Measurements from ENCODE around the gene RFTN1.
A peak's percentile ranks its signal among the peaks of the same experiment; 100 is the strongest.

Gene RFTN1

DNA sequence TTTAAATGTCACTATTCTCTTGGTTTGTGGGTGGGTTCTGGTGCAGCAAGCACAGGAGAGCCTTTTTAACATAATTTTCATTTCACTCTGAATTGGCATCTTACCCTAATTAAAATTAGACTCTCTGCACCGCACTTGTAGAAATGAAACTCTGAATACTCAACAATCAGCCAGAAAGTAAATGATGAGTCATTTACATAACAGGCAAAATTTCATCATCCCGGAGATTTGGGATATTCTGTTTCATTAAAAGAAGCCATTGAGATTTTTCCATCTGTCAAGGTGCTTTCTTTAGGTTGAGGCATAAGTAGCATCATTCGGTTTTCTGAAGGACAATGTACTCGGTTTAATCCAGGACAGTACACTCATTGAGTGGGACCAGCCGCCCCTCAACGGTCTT lies 111.0 kb downstream of the RFTN1 start:
- DNase-seq (ENCODE audit: low read depth): peak; percentile 65
- TF ChIP-seq, protein P1, sequence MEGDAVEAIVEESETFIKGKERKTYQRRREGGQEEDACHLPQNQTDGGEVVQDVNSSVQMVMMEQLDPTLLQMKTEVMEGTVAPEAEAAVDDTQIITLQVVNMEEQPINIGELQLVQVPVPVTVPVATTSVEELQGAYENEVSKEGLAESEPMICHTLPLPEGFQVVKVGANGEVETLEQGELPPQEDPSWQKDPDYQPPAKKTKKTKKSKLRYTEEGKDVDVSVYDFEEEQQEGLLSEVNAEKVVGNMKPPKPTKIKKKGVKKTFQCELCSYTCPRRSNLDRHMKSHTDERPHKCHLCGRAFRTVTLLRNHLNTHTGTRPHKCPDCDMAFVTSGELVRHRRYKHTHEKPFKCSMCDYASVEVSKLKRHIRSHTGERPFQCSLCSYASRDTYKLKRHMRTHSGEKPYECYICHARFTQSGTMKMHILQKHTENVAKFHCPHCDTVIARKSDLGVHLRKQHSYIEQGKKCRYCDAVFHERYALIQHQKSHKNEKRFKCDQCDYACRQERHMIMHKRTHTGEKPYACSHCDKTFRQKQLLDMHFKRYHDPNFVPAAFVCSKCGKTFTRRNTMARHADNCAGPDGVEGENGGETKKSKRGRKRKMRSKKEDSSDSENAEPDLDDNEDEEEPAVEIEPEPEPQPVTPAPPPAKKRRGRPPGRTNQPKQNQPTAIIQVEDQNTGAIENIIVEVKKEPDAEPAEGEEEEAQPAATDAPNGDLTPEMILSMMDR (IDR thresholded peaks at IDR 0.05; ENCODE audit: insufficient read depth, low read depth, low read length, missing control alignments): no peak
- no peak overlapping the region for H3K4me3 ChIP-seq (ENCODE audit: low read length)

DNA sequence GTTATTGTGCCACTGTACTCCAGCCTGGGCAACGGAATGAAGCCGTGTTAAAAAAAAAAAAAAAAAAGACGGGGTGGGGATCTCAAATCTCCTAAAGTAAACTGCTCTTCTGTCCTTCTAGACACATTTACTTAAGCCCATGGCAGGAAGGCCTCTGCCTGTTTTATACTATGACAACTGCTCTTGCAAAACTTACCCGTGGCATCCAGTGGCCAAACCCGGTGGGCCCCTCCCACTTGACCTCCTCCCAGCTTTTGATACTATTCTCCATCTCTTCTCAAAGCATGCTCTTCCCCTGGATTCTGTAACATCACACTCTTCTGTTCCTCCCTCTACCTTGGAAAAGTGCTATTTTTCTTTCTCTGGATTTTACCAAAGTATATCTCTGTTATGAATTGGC lies 112.2 kb downstream of the RFTN1 start:
- TF ChIP-seq, protein P1 (IDR thresholded peaks at IDR 0.05; ENCODE audit: insufficient read depth, low read depth, low read length, missing control alignments): no peak
- DNase-seq (ENCODE audit: low read depth): no peak
- H3K4me3 ChIP-seq (ENCODE audit: low read length): no peak overlapping the region

DNA sequence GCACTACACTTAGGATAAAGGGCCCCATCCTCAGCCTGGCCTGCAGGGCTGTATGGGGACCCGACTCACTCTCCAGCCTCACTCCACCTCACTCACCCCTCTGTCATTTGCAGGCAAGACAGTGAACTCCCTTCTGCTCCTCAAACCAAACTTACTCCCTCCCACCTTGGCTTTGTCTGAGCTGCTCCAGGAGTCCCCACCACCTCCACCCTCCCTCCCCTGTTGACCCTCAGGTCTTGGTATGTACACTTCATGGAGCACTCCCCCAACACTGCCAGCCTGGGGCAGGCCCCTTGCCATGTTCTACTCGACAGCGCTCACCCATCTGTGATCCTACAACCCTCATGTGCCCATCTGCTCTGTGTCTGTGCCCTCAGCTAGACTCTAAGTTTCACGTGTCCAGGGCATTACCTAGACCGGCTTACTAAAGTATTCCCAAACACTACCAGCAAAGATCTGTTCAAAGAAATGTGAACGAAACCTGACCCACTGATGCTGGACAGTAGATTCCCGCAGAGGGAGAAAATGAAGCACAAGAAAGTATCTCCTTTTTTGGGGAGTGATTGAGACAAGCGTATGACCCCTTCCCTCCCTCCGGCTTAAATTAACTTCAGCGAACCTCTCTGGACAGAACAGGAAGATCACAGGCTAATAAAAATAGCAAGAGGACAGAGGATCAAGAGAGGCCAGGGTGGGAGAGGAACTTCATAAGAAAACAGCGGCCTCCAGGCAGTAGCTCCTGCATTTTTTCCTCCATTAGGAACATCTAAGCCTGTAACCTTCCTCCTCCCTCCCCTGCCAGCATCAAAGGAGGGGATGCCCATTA lies 113.2 kb downstream of the RFTN1 start:
- H3K4me3 ChIP-seq (ENCODE audit: low read length): no peak overlapping the region
- TF ChIP-seq, protein P1 (IDR thresholded peaks at IDR 0.05; ENCODE audit: insufficient read depth, low read depth, low read length, missing control alignments): no peak
- no peak for DNase-seq (ENCODE audit: low read depth)

DNA sequence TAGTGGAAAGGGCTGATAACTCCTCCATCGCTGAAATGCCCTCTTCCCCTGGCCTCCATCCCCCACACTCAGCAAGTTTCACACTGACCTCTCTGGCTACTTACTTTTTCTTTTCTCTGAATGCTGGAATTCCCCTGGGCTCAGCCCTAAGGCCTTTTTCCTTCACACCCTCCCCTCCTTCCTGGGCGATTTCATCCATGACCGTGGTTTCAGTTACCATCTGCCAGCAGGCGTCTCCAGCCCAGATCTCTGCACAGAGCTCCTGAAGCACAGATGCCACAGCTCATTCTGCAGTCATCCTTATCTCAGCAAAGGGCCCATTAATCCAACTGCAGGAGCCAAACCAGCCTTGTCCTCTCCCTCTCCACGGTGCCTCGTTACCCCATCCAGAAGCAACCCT lies 114.0 kb downstream of the RFTN1 start:
- H3K4me3 ChIP-seq (ENCODE audit: low read length): no peak overlapping the region
- DNase-seq (ENCODE audit: low read depth): peak; percentile 40
- TF ChIP-seq, protein P1 (IDR thresholded peaks at IDR 0.05; ENCODE audit: insufficient read depth, low read depth, low read length, missing control alignments): no peak

DNA sequence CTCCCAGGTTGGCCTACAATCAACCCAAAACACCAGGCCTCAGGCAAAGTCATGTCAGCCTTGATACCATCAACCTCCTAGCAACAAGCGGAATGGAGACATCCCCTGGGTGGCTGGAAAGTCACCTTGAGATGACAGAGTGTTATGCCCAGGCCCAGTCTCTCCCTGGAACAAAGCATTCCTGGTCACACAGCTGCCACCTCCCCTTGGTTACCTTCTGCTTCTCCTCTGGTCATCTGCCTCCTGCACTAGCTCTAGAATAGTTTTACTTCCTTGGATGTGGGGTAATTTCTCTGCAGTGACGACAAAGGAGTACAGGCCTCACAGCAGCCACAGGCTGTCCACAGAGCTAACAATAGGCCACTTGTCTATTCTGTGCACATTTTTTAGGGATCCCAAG lies 114.9 kb downstream of the RFTN1 start:
- H3K4me3 ChIP-seq (ENCODE audit: low read length): no peak overlapping the region
- TF ChIP-seq, protein P1 (IDR thresholded peaks at IDR 0.05; ENCODE audit: insufficient read depth, low read depth, low read length, missing control alignments): no peak
- DNase-seq (ENCODE audit: low read depth): no peak

DNA sequence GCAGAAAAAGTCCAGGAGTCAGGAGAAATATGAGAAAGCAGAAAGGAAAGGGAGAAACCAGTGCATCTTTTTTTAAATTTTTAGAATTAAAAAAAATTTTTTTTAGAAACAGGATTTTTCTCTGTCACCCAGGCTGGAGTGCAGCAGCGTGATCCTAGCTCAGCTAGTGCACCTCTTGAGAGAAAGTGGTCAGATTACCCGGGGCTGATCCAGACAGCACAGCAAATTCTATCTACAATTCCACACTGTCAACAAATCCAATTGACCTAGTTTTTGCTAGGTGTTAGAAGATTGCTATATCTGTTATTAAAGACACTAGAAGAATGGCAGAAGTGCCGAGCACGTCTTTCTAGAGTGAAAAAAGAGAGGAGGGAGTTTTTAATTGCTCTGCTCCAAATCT lies 117.3 kb downstream of the RFTN1 start:
- no peak overlapping the region for H3K4me3 ChIP-seq (ENCODE audit: low read length)
- TF ChIP-seq, protein P1 (IDR thresholded peaks at IDR 0.05; ENCODE audit: insufficient read depth, low read depth, low read length, missing control alignments): no peak
- DNase-seq (ENCODE audit: low read depth): no peak

DNA sequence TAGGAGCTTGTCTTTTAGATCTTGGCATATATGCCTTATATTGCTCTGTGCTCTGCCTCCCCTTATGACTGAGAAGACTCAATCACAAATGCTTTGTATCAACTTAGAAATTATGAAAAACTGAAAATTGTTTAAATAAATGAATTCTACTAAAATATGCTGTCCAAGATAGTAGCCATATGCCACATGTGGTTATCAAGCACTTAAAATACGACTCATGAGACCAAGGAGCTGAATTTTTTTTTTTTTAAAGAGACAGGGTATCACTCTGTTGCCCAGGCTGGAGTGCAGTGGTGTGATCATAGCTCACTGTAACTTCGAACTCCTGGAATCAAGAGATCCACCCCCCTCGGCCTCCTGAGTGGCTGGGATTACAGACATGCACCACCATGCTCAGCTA lies 118.3 kb downstream of the RFTN1 start:
- TF ChIP-seq, protein P1 (IDR thresholded peaks at IDR 0.05; ENCODE audit: insufficient read depth, low read depth, low read length, missing control alignments): no peak
- DNase-seq (ENCODE audit: low read depth): no peak
- H3K4me3 ChIP-seq (ENCODE audit: low read length): no peak overlapping the region

Measured in epithelial cell of esophagus (primary cell).